SK-N-SH (cell line): Measurements from ENCODE around the gene IRF5.

Experiments
- CHD2 ChIP-seq: fragments of 150-350 bp; IDR thresholded peaks from 2 replicates; pipeline ENCODE4 v1.6.1; 2018; ENCODE audit warnings: low read length; ENCODE audit not compliant: partially characterized antibody
- GABPA ChIP-seq: IDR thresholded peaks from 2 replicates; pipeline ENCODE4 v1.4.0; 2012; ENCODE audit warnings: low read depth, mild to moderate bottlenecking
- RAD21 ChIP-seq: IDR thresholded peaks from 2 replicates; pipeline ENCODE4 v1.6.1; 2012; ENCODE audit warnings: mild to moderate bottlenecking, low read length

GRCh38 chr7:128997181-128997580 lies 59.5 kb downstream of the IRF5 start:
- TF ChIP-seq GABPA = no peak
- no peak for TF ChIP-seq CHD2
- TF ChIP-seq RAD21 = no peak
